ENCODE measurements around the gene PPIF.

Gene PPIF

GRCh38 chr10:79385392-79385795, 38.1 kb downstream of the PPIF start:
- FAIRE-seq (no peak), DNase-seq (ENCODE audit: low spot score) (no peak)

GRCh38 chr10:79385804-79386531, 38.7 kb downstream of the PPIF start:
- DNase-seq (ENCODE audit: low spot score): no peak
- FAIRE-seq: no peak

- FAIRE-seq: no peak
- no peak for DNase-seq (ENCODE audit: low spot score)
These were observed 39.6 kb downstream of the PPIF start for GRCh38 chr10:79386637-79387465.

GRCh38 chr10:79387466-79387973, 40.3 kb downstream of the PPIF start:
- no peak for FAIRE-seq
- DNase-seq (ENCODE audit: low spot score): no peak

- DNase-seq (ENCODE audit: low spot score) (no peak), FAIRE-seq (no peak)
These were observed 40.9 kb downstream of the PPIF start for GRCh38 chr10:79387974-79388850.

GRCh38 chr10:79390057-79390456, 42.8 kb downstream of the PPIF start:
- no peak for FAIRE-seq
- no peak for DNase-seq (ENCODE audit: low spot score)

GRCh38 chr10:79390551-79391229, 43.4 kb downstream of the PPIF start:
- DNase-seq (ENCODE audit: low spot score) (no peak), FAIRE-seq (no peak)

- no peak for FAIRE-seq
- DNase-seq (ENCODE audit: low spot score): no peak
These were observed 44.2 kb downstream of the PPIF start for GRCh38 chr10:79391231-79392019.

GRCh38 chr10:79392020-79392398, 44.7 kb downstream of the PPIF start:
- DNase-seq (ENCODE audit: low spot score) (no peak), FAIRE-seq (no peak)

- no peak for DNase-seq (ENCODE audit: low spot score)
- no peak for FAIRE-seq
These were observed 45.4 kb downstream of the PPIF start for GRCh38 chr10:79392506-79393176.

GRCh38 chr10:79393221-79393923, 46.1 kb downstream of the PPIF start:
- no peak for DNase-seq (ENCODE audit: low spot score)
- FAIRE-seq: no peak

GRCh38 chr10:79393924-79394610, 46.8 kb downstream of the PPIF start:
- no peak for FAIRE-seq
- DNase-seq (ENCODE audit: low spot score): no peak

- no peak for DNase-seq (ENCODE audit: low spot score)
- FAIRE-seq: no peak
These were observed 47.4 kb downstream of the PPIF start for GRCh38 chr10:79394664-79395063.

GRCh38 chr10:79396520-79396919, 49.3 kb downstream of the PPIF start:
- DNase-seq (ENCODE audit: low spot score) (no peak), FAIRE-seq (no peak)

GRCh38 chr10:79397051-79397450, 49.8 kb downstream of the PPIF start:
- no peak for FAIRE-seq
- DNase-seq (ENCODE audit: low spot score): no peak

- no peak for FAIRE-seq
- DNase-seq (ENCODE audit: low spot score): no peak
These were observed 50.5 kb downstream of the PPIF start for GRCh38 chr10:79397575-79398303.

- DNase-seq (ENCODE audit: low spot score): no peak
- no peak for FAIRE-seq
These were observed 51.4 kb downstream of the PPIF start for GRCh38 chr10:79398642-79399041.
